HFF-Myc (cell line): ENCODE measurements around the gene RAX.

Experiments used
- DNase-seq: peaks from one replicate; pipeline ENCODE4 v3.0.0-alpha.2; 2011; ENCODE audit warnings: low read depth; ENCODE audit errors: extremely low read depth
- H3K4me3 ChIP-seq: replicated peaks from 2 replicates; pipeline ENCODE4 v1.5.1; 2011; ENCODE audit warnings: low read depth, mild to moderate bottlenecking, control low read depth, low read length
- CTCF ChIP-seq: IDR thresholded peaks from 2 replicates; pipeline ENCODE4 v1.5.1; 2012; ENCODE audit warnings: mild to moderate bottlenecking, low read depth, low read length, control low read depth; ENCODE audit errors: missing control alignments

Gene RAX

GRCh38 chr18:59305295-59305694 is 32.0 kb upstream of the RAX start:
- no peak for TF ChIP-seq CTCF
- H3K4me3 ChIP-seq = no peak overlapping the region
- no peak for DNase-seq

GRCh38 chr18:59303656-59304195 is 30.5 kb upstream of the RAX start:
- no peak for TF ChIP-seq CTCF
- no peak overlapping the region for H3K4me3 ChIP-seq
- DNase-seq = no peak

GRCh38 chr18:59303006-59303405 is 29.8 kb upstream of the RAX start:
- no peak overlapping the region for H3K4me3 ChIP-seq
- TF ChIP-seq CTCF = no peak
- no peak for DNase-seq

GRCh38 chr18:59301929-59302328 is 28.7 kb upstream of the RAX start:
- TF ChIP-seq CTCF = no peak
- no peak for DNase-seq
- no peak overlapping the region for H3K4me3 ChIP-seq

GRCh38 chr18:59300676-59301285 is 27.5 kb upstream of the RAX start:
- DNase-seq = no peak
- no peak for TF ChIP-seq CTCF
- H3K4me3 ChIP-seq = no peak overlapping the region

- TF ChIP-seq CTCF = no peak
- no peak overlapping the region for H3K4me3 ChIP-seq
- DNase-seq = no peak
Observed at GRCh38 chr18:59298871-59299270, 25.6 kb upstream of the RAX start.

- no peak overlapping the region for H3K4me3 ChIP-seq
- DNase-seq = no peak
- no peak for TF ChIP-seq CTCF
Observed at GRCh38 chr18:59293317-59293716, 20.1 kb upstream of the RAX start.
